Activated CD4-positive, alpha-beta T cell treated with anti-CD3 and anti-CD28 coated beads, Interleukin-2, amount 10 ng/mL, durations not matched to agents 7 days and 5 days (primary cell): ENCODE measurements around the gene STK40. TPM values are rescaled to one million over a fixed set of nuclear protein-coding genes. Genes with fewer than 3 reads are reported as not detected.

ENCODE experiments used
- CTCF ChIA-PET: fragments of 350-600 bp; sonication (Branson Sonifier 250); formaldehyde crosslinking; loops from one replicate; lab custom pipeline; 2021; ENCODE audit warnings: antibody characterized with exemption; lab: Charles Lee
- POLR2A ChIA-PET: fragments of 350-600 bp; sonication (Branson Sonifier 250); formaldehyde crosslinking; loops from one replicate; lab custom pipeline; 2021; ENCODE audit warnings: antibody characterized with exemption; lab: Charles Lee
- DNase-seq: peaks from one replicate; pipeline ENCODE4 v3.0.0-alpha.2; 2020
- H3K27ac Mint-ChIP-seq: one replicate; pipeline ENCODE4 v1.8.0; 2021; ENCODE audit warnings: mild to moderate bottlenecking, moderate library complexity, mixed read lengths
- H3K27me3 Mint-ChIP-seq: one replicate; pipeline ENCODE4 v1.8.0; 2021; ENCODE audit warnings: mixed read lengths
- H3K36me3 Mint-ChIP-seq: one replicate; pipeline ENCODE4 v1.8.0; 2021; ENCODE audit warnings: low read depth, mixed read lengths
- H3K4me1 Mint-ChIP-seq: one replicate; pipeline ENCODE4 v1.8.0; 2021; ENCODE audit warnings: mixed read lengths
- H3K4me3 Mint-ChIP-seq: one replicate; pipeline ENCODE4 v1.8.0; 2021; ENCODE audit warnings: mild to moderate bottlenecking, moderate library complexity, mixed read lengths
- H3K9me3 Mint-ChIP-seq: one replicate; pipeline ENCODE4 v1.8.0; 2021; ENCODE audit warnings: mixed read lengths
- total RNA-seq, 2 experiments: library from RNA; stranded (reverse); gene quantifications; one replicate each; pipeline ENCODE4 v1.2.3, GENCODE V29; 2021

STK40 gene
- total RNA-seq, 2 experiments from 2014 or later = 53.7 to 59.1 TPM

DNA sequence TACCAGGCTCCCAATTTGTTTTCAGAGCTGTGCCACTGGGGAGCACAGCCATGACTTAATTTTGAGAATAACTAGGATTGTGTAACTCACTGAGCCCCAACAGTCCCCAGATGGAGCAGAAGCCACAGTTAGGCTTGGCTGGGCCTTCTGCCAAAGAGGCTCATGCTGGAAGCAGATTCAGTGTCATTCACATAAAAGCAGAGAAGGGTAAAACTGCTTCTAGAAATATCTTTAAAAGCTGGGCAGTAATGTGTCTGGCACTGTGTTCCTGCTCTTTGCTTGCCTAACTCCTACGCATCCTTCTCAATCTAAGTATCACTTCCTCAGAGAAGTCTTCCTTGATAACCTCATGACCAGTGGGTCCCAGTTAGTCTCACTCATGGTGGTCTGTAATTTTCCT lies 20.3 kb downstream of the STK40 start:
- peaks cover 43% of the 10 kb centered on the region for H3K36me3 Mint-ChIP-seq
- H3K4me3 Mint-ChIP-seq = no peak overlapping the region
- H3K4me1 Mint-ChIP-seq = peaks cover 59% of the 10 kb centered on the region
- ChIA-PET POLR2A (no interaction called here), CTCF (interaction anchor here (0.7 to 4.6 kb wide), 2 partner anchors 14 to 242 kb away, joined by 3 to 42 read pairs; no protein-coding TSS in a partner anchor)
- DNase-seq = no peak
- H3K9me3 Mint-ChIP-seq = no peaks in the 10 kb centered on the region
- H3K27me3 Mint-ChIP-seq = no peaks in the 10 kb centered on the region
- H3K27ac Mint-ChIP-seq = peak overlapping the region; percentile 93

DNA sequence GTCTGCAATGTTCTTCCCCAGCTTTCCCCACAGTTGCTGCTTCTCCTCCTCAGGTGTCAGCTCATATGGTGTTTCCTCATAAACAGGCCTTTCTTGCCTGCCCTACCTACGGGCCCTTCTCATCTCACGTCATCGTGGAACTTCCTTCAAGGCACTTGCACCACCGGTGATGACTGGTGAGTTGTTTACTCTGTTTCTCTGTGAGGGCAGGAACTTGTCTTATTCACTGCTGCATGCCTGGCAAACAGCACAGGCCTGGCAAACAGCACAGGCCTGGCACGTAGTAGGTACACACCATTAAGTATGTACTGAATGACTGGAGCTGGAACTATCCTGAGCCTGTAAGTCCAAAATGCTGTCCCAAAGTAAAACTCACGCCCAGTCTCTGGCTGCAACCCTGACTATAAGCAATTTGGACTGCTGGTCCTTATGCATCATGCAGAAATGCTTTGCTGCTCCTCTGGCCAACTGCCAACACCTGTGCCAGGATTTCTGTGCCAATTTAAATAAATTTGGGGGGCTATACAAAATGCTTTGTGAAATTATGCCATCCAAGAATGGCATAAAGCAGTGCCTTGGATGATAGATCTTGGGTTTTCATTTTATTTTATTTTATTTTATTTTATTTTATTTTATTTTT lies 25.7 kb downstream of the STK40 start:
- peak; percentile 52 for DNase-seq
- Mint-ChIP-seq H3K4me3 (no peak overlapping the region), H3K4me1 (peaks cover 24% of the 10 kb centered on the region), H3K27ac (peak overlapping the region; percentile 86), H3K27me3 (no peaks in the 10 kb centered on the region), H3K36me3 (peaks cover 41% of the 10 kb centered on the region), H3K9me3 (no peaks in the 10 kb centered on the region)
- CTCF ChIA-PET = interaction anchor here (0.7 to 4.5 kb wide), 6 partner anchors 8 to 225 kb away, joined by 3 to 27 read pairs (median 5); no protein-coding TSS in a partner anchor
- POLR2A ChIA-PET = no interaction called here

DNA sequence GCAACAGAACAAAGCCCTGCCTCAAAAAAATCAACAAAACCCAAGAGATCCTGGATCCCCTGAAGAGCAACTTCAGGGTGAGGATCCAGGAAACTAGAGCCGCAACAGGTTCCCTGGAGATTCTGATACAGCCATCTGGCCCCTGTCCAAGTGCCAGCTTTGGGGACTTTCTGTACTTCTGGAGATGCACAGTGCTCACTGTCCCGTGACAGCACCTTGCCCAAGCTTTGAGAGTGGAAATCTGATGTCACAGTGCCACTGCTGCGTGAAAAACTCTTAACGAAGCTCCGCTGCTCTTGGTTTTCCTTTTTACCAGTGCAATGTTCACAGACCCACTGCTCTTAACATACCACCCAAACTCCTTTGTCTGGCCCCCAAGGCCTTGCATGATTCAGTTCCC lies 26.3 kb downstream of the STK40 start:
- Mint-ChIP-seq H3K9me3 (no peaks in the 10 kb centered on the region), H3K27ac (peak overlapping the region; percentile 86), H3K27me3 (no peaks in the 10 kb centered on the region), H3K4me3 (no peak overlapping the region), H3K4me1 (peaks cover 27% of the 10 kb centered on the region), H3K36me3 (peaks cover 42% of the 10 kb centered on the region)
- CTCF ChIA-PET = interaction anchor here (1.6 to 4.5 kb wide), 3 partner anchors 9 to 225 kb away, joined by 3 to 27 read pairs (median 8); no protein-coding TSS in a partner anchor
- POLR2A ChIA-PET = no interaction called here
- no peak for DNase-seq

DNA sequence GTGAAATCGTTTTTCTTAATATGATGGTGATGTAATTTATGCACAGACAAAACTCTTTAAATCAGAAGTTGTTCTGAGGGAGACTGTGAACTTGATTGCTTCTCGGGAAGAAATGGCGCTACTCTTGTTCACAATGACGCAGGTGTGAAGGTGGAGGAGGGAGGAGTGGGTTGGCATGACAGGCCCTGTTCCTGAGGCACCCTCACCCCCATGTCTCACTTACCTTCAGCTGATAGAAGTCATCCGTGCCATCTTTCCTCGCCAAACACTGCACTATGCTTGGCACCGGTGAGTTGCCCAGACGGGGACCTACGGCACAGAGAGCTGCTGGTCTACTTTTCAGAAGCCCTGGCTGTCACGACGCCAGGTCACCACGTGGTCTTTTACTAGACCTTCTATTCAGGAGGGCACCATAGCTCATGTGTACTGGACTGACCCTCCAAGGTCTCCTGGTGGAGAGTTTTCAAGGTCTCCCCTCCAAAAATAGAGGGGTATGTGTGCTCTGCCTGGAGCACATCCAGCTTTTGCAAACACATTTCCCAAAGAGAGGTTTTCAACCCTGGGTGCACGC lies 27.1 kb downstream of the STK40 start:
- ChIA-PET CTCF (interaction anchor here (2.7 to 4.5 kb wide), 2 partner anchors 8 to 9 kb away, joined by 8 to 27 read pairs; no protein-coding TSS in a partner anchor), POLR2A (no interaction called here)
- Mint-ChIP-seq H3K4me3 (no peak overlapping the region), H3K4me1 (peaks cover 30% of the 10 kb centered on the region), H3K36me3 (peaks cover 47% of the 10 kb centered on the region), H3K9me3 (no peaks in the 10 kb centered on the region), H3K27me3 (no peaks in the 10 kb centered on the region), H3K27ac (peak overlapping the region; percentile 86)
- DNase-seq = no peak

DNA sequence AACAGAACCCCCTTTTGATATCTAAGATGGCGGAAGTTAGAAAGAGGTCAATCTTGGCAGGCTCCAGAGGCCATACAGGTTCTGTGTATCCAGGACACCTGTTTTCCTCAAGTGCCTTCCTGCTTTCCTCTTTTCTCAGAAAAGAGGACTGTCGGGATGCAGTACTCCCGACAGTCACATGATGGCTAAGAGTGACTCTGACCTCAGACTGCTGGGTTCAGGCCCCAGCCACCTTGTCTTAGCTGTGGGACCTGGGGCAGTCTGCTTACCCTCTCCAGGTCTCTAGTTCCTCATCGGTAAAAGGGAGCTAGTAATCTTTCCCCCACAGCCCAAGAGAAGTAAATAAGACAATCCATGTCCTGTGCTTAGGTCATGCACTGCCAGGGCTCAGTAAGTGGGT lies 29.9 kb downstream of the STK40 start:
- Mint-ChIP-seq H3K27ac (no peak overlapping the region), H3K36me3 (peaks cover 42% of the 10 kb centered on the region), H3K9me3 (no peaks in the 10 kb centered on the region), H3K4me3 (no peak overlapping the region), H3K4me1 (peaks cover 46% of the 10 kb centered on the region), H3K27me3 (no peaks in the 10 kb centered on the region)
- ChIA-PET CTCF (interaction anchor here (0.9 to 4.5 kb wide), 2 partner anchors 10 to 12 kb away, joined by 3 to 27 read pairs; no protein-coding TSS in a partner anchor), POLR2A (no interaction called here)
- no peak for DNase-seq

DNA sequence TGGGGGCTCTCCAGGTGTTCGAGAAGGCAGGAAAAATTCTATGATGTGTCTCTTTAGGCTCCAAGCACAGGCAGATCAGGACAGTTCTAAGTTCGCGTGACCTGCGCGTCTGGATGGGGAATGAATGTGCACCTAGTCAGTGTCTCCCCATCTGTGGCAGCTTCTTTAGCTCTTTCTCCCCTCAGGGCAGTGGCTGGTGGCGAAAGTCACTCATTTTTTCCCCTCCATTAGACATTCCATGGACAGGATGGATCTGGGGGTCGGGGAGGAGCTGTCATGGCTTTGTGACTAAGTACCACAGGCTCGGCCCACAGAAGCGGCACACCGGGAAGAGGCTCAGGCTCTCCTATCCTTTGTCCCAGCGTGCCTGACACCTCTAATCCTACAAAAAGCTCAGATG lies 31.2 kb downstream of the STK40 start:
- H3K4me1 Mint-ChIP-seq = peaks cover 44% of the 10 kb centered on the region
- peaks cover 40% of the 10 kb centered on the region for H3K36me3 Mint-ChIP-seq
- no peak overlapping the region for H3K4me3 Mint-ChIP-seq
- ChIA-PET CTCF (interaction anchor here (7.4 kb wide), 1 partner anchor 13 kb away, joined by 42 read pairs; no protein-coding TSS in a partner anchor), POLR2A (no interaction called here)
- H3K27me3 Mint-ChIP-seq = no peaks in the 10 kb centered on the region
- H3K27ac Mint-ChIP-seq = no peak overlapping the region
- no peaks in the 10 kb centered on the region for H3K9me3 Mint-ChIP-seq
- DNase-seq = no peak

DNA sequence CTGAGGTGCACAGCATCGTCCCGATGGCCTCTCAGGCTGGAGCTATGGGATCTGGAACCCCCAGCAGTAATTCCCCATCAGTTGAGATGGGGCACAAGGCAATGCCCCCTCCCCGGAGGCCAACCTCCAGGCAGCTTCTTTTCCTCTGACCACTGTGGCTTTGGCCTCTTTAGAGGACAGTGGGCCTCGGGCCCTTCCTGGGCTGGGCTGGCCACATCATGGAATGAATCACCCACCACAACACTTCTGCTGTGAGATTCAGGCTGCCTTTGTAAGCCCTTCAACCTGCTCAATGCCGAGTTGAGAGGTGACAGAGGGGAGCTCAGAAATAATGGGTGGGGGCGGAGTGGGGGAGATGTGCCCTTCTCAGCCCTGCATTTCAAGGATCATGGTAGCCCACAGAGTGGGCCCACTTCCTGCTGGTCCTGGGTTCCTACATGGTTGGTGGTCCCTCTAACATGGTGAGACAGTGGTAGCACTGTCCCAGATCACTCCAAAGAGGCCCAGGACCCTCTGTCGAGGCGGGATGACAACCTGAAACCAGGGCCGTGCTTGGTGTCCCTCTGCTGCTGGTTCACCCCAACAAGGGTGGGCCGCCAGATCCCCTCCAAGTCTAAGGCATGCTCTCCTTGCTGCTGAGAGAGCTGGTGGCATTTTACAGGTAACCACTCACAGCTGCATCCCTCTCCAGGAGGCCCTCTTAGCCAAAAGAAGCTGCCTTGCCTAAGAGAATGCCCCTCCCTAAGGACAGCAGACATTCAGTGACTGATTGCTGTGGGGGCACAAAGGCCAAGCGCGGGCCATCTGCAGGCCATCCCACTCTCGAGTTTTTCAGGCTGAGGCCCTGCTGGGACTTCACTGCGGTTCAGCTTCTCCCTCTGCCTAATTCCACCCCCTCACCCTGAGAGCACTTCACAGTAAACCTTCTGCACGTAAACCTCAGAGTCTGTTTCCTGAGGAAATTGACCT lies 32.5 kb downstream of the STK40 start:
- no peak for DNase-seq
- peaks cover 38% of the 10 kb centered on the region for H3K4me1 Mint-ChIP-seq
- ChIA-PET CTCF (interaction anchor here (1.3 to 7.4 kb wide), 3 partner anchors 7 to 14 kb away, joined by 3 to 42 read pairs (median 15); no protein-coding TSS in a partner anchor), POLR2A (no interaction called here)
- H3K27me3 Mint-ChIP-seq = no peaks in the 10 kb centered on the region
- peaks cover 35% of the 10 kb centered on the region for H3K36me3 Mint-ChIP-seq
- peak overlapping the region; percentile 38 for H3K27ac Mint-ChIP-seq
- no peaks in the 10 kb centered on the region for H3K9me3 Mint-ChIP-seq
- H3K4me3 Mint-ChIP-seq = no peak overlapping the region

DNA sequence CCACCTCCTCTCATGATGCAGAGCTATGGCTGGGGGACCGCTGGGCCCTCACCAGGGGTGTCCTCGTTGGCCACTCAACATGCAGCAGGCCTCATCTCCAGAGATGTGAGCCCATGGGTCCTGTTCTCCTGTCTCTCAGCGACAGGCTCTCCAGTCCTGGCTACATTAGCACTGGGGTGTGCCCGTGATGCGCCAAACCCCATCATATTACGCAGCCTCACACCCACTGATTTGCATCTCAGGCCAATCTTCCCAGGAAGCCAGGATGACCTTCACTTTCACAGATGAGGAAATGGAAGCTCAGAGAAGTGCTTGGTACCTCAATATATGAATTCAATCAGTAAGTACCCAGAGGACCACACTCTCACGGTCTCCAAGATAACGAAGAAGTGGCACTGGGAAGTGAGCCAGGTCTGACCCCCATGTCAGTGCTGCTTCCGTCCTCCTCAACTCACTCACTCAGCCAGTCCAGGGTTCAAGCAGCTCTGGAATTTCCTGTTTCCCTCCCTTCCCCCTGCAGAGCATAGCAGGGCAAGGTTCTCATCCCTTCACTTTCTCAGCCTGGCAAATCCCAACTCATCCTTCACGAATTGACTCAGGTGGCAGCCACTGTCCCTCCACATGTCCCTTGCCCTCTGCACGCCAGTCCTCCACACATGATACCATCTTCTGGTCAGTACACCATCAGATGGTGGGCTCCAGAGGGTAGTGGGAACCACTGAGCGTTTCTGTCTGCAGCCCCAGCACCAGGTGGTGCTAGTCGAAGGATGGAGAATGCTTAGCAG lies 33.4 kb downstream of the STK40 start:
- Mint-ChIP-seq H3K4me1 (peaks cover 37% of the 10 kb centered on the region), H3K36me3 (peaks cover 35% of the 10 kb centered on the region), H3K27ac (peak overlapping the region; percentile 38), H3K27me3 (no peaks in the 10 kb centered on the region), H3K4me3 (no peak overlapping the region), H3K9me3 (no peaks in the 10 kb centered on the region)
- ChIA-PET POLR2A (no interaction called here), CTCF (interaction anchor here (0.6 to 7.4 kb wide), 5 partner anchors 8 to 84 kb away, joined by 3 to 42 read pairs (median 3); no protein-coding TSS in a partner anchor)
- no peak for DNase-seq

DNA sequence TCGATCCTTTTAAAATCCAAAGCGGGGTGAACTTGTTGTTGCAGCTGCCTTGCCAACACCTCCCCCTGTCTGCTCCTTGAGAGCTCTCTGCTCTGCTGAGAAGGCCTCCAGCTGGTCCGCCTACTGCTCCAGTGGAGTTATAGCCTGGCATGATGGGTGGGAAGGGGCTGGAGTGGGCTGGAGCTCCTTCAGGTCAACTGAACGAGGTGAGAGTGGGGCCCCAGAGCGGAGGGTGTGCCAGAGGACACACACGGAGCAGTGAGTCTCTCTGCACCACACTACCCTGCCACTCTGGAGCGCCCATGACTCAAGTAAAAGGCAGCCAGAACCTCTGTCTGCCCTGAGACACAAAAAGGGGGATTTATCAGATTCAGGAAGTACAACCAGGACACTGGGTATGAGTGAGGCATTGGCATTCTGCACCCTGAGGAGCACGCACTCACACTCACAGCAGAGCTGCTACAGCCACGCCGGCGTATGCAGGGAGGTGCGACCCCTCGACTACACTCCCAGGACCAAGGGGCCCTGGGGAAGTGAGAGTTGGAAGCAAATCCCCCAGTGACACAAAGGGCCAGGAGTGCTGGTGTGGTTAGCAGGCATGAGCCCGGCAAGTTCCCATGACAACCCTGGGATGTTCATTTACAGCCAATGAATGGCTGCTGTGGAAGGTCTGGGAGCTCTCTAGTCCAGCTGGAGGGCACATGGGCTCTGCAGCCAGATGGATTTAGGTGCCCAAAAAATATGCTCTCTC lies 34.3 kb downstream of the STK40 start:
- no peaks in the 10 kb centered on the region for H3K9me3 Mint-ChIP-seq
- ChIA-PET CTCF (interaction anchor here (0.6 to 7.4 kb wide), 12 partner anchors 9 to 83 kb away, joined by 3 to 42 read pairs (median 3); partner anchors contain the start of gene EVA1B), POLR2A (no interaction called here)
- H3K4me3 Mint-ChIP-seq = no peak overlapping the region
- no peaks in the 10 kb centered on the region for H3K27me3 Mint-ChIP-seq
- peaks cover 38% of the 10 kb centered on the region for H3K36me3 Mint-ChIP-seq
- peak overlapping the region; percentile 92 for H3K27ac Mint-ChIP-seq
- no peak for DNase-seq
- H3K4me1 Mint-ChIP-seq = peaks cover 37% of the 10 kb centered on the region

DNA sequence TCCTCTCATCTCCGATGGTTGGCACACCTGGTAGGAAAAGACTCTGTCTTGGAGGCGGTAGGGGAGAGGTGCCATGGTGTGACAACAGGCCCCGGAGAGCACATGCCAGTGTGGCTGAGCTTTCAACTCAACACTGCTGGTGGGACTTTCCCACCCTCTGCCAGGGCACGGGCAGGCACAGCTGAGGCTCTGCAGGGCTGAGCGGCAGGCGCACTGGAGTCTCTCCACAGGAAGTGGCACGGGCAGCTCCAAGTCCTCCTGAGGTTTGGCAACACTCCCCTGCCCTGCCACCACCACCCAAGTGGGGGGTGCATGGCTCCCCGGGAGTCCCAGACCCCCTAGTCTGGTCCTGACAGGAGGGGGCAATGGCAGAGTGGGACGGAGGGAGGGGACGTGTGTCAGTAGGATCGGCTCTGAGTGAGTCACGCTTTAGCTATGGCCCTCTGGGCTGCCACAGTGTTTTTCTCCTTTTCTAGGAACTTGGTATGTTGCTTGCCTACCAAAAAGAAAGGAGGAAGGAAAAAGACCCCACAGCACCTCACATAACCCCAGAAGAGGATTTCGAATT lies 35.0 kb downstream of the STK40 start:
- H3K4me3 Mint-ChIP-seq = no peak overlapping the region
- POLR2A ChIA-PET = interaction anchor here (0.9 kb wide), 1 partner anchor 15 kb away, joined by 3 read pairs; no protein-coding TSS in a partner anchor
- H3K9me3 Mint-ChIP-seq = no peaks in the 10 kb centered on the region
- H3K27me3 Mint-ChIP-seq = no peaks in the 10 kb centered on the region
- H3K27ac Mint-ChIP-seq = peak overlapping the region; percentile 92
- CTCF ChIA-PET = interaction anchor here (1.0 to 7.4 kb wide), 9 partner anchors 9 to 78 kb away, joined by 3 to 42 read pairs (median 3); partner anchors contain the start of gene EVA1B
- H3K4me1 Mint-ChIP-seq = peaks cover 35% of the 10 kb centered on the region
- peak; percentile 55 for DNase-seq
- peaks cover 38% of the 10 kb centered on the region for H3K36me3 Mint-ChIP-seq

DNA sequence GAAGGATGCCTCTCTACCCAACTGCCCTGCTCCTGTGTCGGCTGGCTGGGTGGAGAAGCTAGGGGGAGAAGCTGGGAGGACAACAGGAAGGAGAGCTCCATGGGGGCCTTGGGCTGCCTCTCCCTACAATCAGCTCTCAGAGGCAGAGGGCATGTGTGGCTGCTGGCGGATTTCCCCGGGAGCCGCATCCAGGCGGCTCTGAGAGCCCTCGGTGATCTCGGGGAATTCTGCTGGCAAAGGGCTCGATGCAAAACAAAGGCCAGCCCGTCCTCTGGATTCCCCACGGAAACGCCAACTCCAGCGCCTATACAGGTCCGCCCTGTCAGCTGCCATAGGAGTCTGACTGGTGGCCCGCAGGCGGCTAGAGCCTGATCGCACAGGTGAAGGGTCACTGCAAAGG lies 35.9 kb downstream of the STK40 start:
- no peaks in the 10 kb centered on the region for H3K27me3 Mint-ChIP-seq
- H3K4me1 Mint-ChIP-seq = peaks cover 35% of the 10 kb centered on the region
- ChIA-PET POLR2A (interaction anchor here (0.9 kb wide), 1 partner anchor 16 kb away, joined by 3 read pairs; no protein-coding TSS in a partner anchor), CTCF (interaction anchor here (1.0 to 7.4 kb wide), 6 partner anchors 10 to 62 kb away, joined by 3 to 42 read pairs (median 4); partner anchors contain the start of gene EVA1B)
- H3K36me3 Mint-ChIP-seq = peaks cover 40% of the 10 kb centered on the region
- H3K9me3 Mint-ChIP-seq = no peaks in the 10 kb centered on the region
- no peak overlapping the region for H3K4me3 Mint-ChIP-seq
- H3K27ac Mint-ChIP-seq = peak overlapping the region; percentile 69
- DNase-seq = no peak
